ENCODE data around the gene MBD2. TPM values are rescaled to one million over a fixed set of nuclear protein-coding genes. Genes with fewer than 3 reads are reported as not detected.

The MBD2 gene
- polyA plus RNA-seq, 4 donors, result 114 to 131 (median 118) TPM

- DNase-seq (ENCODE audit: low read depth in 4 of 4, low spot score in 2 of 4), result no peak
Measured at GRCh38 chr18:54203914-54204313, 20.6 kb downstream of the MBD2 start.

GRCh38 chr18:54202851-54203250 lies 21.6 kb downstream of the MBD2 start:
- DNase-seq (ENCODE audit: low read depth in 4 of 4, low spot score in 2 of 4), result no peak

- DNase-seq (ENCODE audit: low read depth in 4 of 4, low spot score in 2 of 4), result no peak
Measured at GRCh38 chr18:54197747-54198411, 26.6 kb downstream of the MBD2 start.

DNA sequence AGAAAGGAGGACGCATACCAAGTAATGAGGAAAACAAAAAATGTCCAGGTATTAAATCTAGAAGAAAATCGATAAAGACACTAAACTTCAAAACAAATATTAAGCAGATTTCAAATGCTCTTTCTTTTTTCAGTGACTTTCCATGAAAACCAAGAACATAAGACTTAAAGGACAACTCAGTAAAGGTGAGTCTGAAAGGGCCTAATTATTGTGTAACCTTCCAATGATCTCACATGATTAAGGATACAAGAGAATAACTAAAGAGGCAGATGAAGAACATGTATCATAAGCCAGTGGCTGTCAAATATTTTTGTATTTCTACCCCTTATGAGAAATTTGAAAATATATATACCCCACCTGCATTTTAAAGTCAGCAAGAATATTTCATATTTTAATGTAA lies 30.7 kb downstream of the MBD2 start:
- DNase-seq (ENCODE audit: low read depth in 4 of 4, low spot score in 2 of 4), result no peak

DNA sequence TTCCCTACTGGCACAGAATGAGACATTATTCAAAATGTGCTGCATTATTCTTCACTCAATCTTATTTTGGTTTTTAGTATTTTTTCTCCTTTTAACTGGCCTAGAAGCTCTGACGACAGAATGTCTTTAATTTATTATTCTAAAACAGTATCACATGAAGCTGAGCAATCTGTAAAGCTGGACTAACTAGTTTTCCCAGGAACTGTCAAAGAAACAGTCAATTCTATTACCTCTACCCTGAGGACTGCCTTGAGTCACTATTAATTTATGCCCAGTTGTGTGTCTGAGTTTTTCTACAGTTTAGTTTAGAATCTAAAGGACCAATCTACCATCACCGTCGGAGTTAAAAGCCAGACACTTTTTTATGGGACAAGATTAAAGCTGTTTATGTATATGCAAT lies 31.6 kb downstream of the MBD2 start:
- DNase-seq (ENCODE audit: low read depth in 4 of 4, low spot score in 2 of 4), result no peak

GRCh38 chr18:54192415-54192814 lies 32.1 kb downstream of the MBD2 start:
- no peak for DNase-seq (ENCODE audit: low read depth in 4 of 4, low spot score in 2 of 4)

- no peak for DNase-seq (ENCODE audit: low read depth in 4 of 4, low spot score in 2 of 4)
Measured at GRCh38 chr18:54191352-54191751, 33.1 kb downstream of the MBD2 start.

DNA sequence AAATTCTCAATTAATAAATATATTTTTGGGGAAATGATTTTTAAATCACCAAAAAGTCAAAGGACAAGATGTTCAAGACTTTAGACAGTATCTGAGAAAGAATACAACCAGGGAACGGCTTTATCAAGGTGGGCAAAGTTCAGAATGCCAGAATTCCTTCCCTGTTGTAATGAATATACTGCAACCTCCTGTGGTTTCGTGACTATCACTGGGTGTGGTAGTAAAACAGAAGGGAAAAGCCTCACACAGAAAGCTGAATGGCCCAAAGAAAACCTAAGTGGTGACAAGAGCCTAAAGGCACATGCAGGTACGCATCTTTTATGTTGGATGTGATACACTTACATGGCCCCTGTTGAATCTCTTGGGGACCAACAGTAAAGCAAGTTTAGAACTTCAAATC lies 37.1 kb downstream of the MBD2 start:
- no peak for DNase-seq (ENCODE audit: low read depth in 4 of 4, low spot score in 2 of 4)

- no peak for DNase-seq (ENCODE audit: low read depth in 4 of 4, low spot score in 2 of 4)
Measured at GRCh38 chr18:54184836-54185235, 39.6 kb downstream of the MBD2 start.

DNA sequence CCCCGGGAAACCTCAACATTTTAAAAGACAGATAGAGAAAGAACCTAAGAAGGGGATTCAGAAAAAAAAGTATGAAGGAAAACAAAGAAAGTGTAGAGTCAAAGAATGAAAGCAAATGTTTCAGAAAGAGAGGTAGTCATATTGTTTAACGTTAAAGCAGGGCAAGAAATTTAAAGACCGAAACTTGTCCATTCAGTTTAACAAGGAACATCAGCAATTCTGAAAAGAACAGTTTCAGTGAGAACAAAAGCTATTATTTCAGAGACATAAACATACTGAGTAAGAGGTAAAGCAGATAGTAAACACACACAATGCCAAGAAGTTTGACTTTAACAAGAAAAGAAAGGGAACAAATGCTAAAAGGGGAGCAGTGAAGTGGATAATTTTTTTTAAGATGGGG lies 41.1 kb downstream of the MBD2 start:
- no peak for DNase-seq (ENCODE audit: low read depth in 4 of 4, low spot score in 2 of 4)

DNA sequence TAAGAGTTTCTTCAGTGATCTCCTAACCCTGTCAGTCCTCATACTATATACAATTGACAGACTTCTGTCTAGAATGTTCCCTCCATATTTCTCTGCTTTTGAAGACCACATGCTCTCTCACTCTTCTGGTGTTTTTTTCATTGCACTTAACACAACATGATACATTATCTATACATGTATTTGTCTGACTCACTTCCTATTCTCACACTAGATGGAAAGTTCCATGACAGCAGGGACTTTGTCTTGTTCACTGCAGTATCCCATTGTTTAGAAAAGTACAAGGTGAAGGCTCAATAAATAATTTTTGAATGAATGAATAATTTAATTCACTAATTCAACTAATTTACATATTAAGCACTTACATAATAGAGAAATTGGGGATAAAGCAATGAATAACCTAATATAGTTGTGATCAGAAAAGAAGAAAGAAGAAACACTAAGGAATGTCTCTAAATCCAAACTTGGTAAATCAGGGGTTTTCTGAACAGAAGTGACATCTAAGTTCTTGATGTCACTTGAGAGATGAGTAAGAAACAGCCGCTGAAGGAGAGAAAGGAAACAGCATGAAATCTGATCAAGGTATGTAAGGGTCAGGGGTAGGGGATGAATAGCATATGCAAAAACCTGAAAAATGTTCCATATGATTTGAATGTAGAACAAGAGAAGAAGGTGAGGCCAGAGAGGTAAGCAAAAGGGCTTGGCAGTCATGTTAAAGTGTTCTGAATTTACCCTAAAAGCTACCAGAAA lies 42.4 kb downstream of the MBD2 start:
- DNase-seq (ENCODE audit: low read depth in 4 of 4, low spot score in 2 of 4), result no peak

- DNase-seq (ENCODE audit: low read depth in 4 of 4, low spot score in 2 of 4), result no peak
Measured at GRCh38 chr18:54173980-54174630, 50.4 kb downstream of the MBD2 start.

DNA sequence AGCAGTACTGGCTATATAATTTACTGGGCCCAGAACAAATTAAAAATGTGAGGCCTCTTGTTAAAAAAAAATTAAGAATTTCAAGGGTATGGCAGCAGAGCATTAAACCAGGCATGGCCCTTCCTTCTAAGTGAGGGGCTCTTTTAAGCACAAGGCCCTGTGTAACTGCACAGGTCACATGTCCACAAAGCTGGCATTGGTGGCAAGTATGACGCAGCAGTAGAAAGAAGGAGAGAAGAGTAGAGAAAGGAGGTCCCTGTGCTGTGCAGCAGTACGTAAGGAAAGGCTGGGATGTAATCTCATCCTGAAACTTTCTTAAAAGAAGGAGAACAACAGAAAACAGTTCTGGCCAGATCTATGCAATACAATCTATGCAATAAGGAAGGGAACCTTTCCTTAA lies 51.2 kb downstream of the MBD2 start:
- DNase-seq (ENCODE audit: low read depth in 4 of 4, low spot score in 2 of 4), result no peak

- no peak for DNase-seq (ENCODE audit: low read depth in 4 of 4, low spot score in 2 of 4)
Measured at GRCh38 chr18:54169431-54170403, 54.8 kb downstream of the MBD2 start.

- DNase-seq (ENCODE audit: low read depth in 4 of 4, low spot score in 2 of 4), result no peak
Measured at GRCh38 chr18:54165450-54165849, 59.0 kb downstream of the MBD2 start.

GRCh38 chr18:54163453-54163852 lies 61.0 kb downstream of the MBD2 start:
- no peak for DNase-seq (ENCODE audit: low read depth in 4 of 4, low spot score in 2 of 4)

DNA sequence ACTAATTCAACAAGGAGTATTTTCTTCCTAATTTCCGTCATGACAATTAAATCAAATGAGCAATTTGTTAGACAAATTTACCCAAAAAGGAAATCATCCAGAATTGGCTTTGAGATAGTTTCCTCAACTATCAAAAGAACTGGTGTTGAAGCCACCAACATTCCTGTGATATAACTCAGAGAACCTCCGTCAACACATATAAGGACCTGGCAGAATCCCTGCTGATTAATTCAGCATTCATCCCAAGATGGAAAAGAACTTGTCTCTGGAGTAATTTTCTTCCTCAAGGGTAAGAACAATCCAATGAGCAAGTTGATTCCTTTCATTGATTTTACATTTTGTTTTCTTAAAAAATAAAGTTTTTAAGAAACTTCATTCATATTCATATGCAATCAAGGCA lies 62.0 kb downstream of the MBD2 start:
- DNase-seq (ENCODE audit: low read depth in 4 of 4, low spot score in 2 of 4), result no peak

- DNase-seq (ENCODE audit: low read depth in 4 of 4, low spot score in 2 of 4), result no peak
Measured at GRCh38 chr18:54161267-54161666, 63.2 kb downstream of the MBD2 start.

GRCh38 chr18:54159906-54160305 lies 64.6 kb downstream of the MBD2 start:
- DNase-seq (ENCODE audit: low read depth in 4 of 4, low spot score in 2 of 4), result no peak

- DNase-seq (ENCODE audit: low read depth in 4 of 4, low spot score in 2 of 4), result no peak
Measured at GRCh38 chr18:54157646-54158385, 66.7 kb downstream of the MBD2 start.

Measured in left renal cortex interstitium (tissue), 4 donors.